Measurements from ENCODE around the gene CLECL1.
"Not testable (repeated sequence)": the region's sequence is repeated elsewhere in the genome, so short reads cannot be mapped to it uniquely, and the experiment has no call there.

The CLECL1 gene

DNA sequence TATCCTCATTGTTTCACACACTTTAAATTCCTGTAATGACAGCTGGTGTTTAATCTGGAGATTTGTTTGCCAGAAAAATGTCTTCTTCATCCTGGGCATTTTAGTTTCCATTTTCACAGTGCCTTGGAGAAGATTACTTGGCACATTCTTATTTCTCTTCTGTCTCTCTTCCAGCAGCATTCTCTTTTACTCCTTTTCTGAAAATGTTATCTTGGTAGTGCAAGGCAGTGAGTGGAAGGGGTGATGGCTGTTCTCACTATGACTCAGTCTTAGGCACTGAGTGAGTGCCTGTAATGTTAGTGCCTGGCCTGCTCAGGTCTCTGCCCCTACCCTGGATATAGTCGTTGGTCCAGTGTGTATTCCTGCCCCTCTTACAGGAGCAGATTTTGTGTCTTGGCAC lies 13.1 kb downstream of the CLECL1 start:
- H3K4me1 ChIP-seq (ENCODE audit: insufficient read depth, low read length), result 0 out of 2 replicates have a peak, but pooled peaks cover 7% of the 10 kb centered on the region
- H3K9me3 ChIP-seq (ENCODE audit: control insufficient read depth, insufficient read depth, low read length), result no peaks in the 10 kb centered on the region
- no peaks in the 10 kb centered on the region for H3K36me3 ChIP-seq (ENCODE audit: insufficient read depth, low read length)
- H3K9ac ChIP-seq (ENCODE audit: low read depth, low read length), result no peak overlapping the region

DNA sequence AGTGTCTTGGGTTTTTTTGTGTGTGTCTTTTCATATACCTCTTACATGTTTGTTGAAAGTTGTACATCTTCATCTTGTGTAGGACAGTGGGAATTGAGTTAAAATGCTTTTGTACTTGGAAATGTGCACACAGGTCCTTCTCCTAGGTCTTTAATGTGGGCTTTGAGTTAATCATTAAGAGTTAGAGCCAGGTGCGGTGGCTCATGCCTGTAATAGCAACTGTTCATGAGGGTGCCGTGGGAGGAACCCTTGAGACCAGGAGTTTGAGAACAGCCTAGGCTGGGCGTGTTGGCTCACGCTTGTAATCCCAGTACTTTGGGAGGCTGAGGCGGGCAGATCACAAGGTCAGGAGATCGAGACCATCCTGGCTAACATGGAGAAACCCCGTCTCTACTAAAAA lies 13.9 kb downstream of the CLECL1 start:
- Histone ChIP-seq H3K9ac (ENCODE audit: low read depth, low read length) (no peak overlapping the region), H3K9me3 (ENCODE audit: control insufficient read depth, insufficient read depth, low read length) (no peaks in the 10 kb centered on the region), H3K4me1 (ENCODE audit: insufficient read depth, low read length) (0 out of 2 replicates have a peak, but pooled peaks cover 7% of the 10 kb centered on the region), H3K36me3 (ENCODE audit: insufficient read depth, low read length) (no peaks in the 10 kb centered on the region)

GRCh38 chr12:9717070-9717925 lies 15.6 kb downstream of the CLECL1 start:
- no peaks in the 10 kb centered on the region for H3K36me3 ChIP-seq (ENCODE audit: insufficient read depth, low read length)
- no peak overlapping the region for H3K9ac ChIP-seq (ENCODE audit: low read depth, low read length)
- H3K4me1 ChIP-seq (ENCODE audit: insufficient read depth, low read length), result 0 out of 2 replicates have a peak, but pooled peaks cover 7% of the 10 kb centered on the region

GRCh38 chr12:9713032-9713558 lies 19.8 kb downstream of the CLECL1 start:
- H3K9me3 ChIP-seq (ENCODE audit: control insufficient read depth, insufficient read depth, low read length); H3K36me3 ChIP-seq (ENCODE audit: insufficient read depth, low read length); H3K4me1 ChIP-seq (ENCODE audit: insufficient read depth, low read length); H3K9ac ChIP-seq (ENCODE audit: low read depth, low read length): not testable (repeated sequence)

More at GRCh38 chr12:9717070-9717925, 15.6 kb downstream of the CLECL1 start:
- H3K9me3 ChIP-seq (ENCODE audit: control insufficient read depth, insufficient read depth, low read length), result no peaks in the 10 kb centered on the region

- Histone ChIP-seq H3K36me3 (ENCODE audit: insufficient read depth, low read length) (no peaks in the 10 kb centered on the region), H3K9ac (ENCODE audit: low read depth, low read length) (no peak overlapping the region), H3K9me3 (ENCODE audit: control insufficient read depth, insufficient read depth, low read length) (no peaks in the 10 kb centered on the region), H3K4me1 (ENCODE audit: insufficient read depth, low read length) (peaks cover 6% of the 10 kb centered on the region; the same call in 1 of the 2 replicates)
Observed at GRCh38 chr12:9711664-9712063, 21.2 kb downstream of the CLECL1 start.

GRCh38 chr12:9710584-9711375 lies 22.1 kb downstream of the CLECL1 start:
- Histone ChIP-seq H3K9ac (ENCODE audit: low read depth, low read length) (no peak overlapping the region), H3K4me1 (ENCODE audit: insufficient read depth, low read length) (peaks cover 6% of the 10 kb centered on the region; the same call in 1 of the 2 replicates), H3K9me3 (ENCODE audit: control insufficient read depth, insufficient read depth, low read length) (no peaks in the 10 kb centered on the region), H3K36me3 (ENCODE audit: insufficient read depth, low read length) (no peaks in the 10 kb centered on the region)

- Histone ChIP-seq H3K4me1 (ENCODE audit: insufficient read depth, low read length) (peaks cover 6% of the 10 kb centered on the region; the same call in 1 of the 2 replicates), H3K9me3 (ENCODE audit: control insufficient read depth, insufficient read depth, low read length) (no peaks in the 10 kb centered on the region; the same call in 1 of the 2 replicates), H3K36me3 (ENCODE audit: insufficient read depth, low read length) (no peaks in the 10 kb centered on the region), H3K9ac (ENCODE audit: low read depth, low read length) (no peak overlapping the region)
Observed at GRCh38 chr12:9708853-9709252, 24.0 kb downstream of the CLECL1 start.

GRCh38 chr12:9707864-9708808 lies 24.8 kb downstream of the CLECL1 start:
- H3K36me3 ChIP-seq (ENCODE audit: insufficient read depth, low read length), result no peaks in the 10 kb centered on the region
- no peaks in the 10 kb centered on the region; the same call in 1 of the 2 replicates for H3K9me3 ChIP-seq (ENCODE audit: control insufficient read depth, insufficient read depth, low read length)
- H3K9ac ChIP-seq (ENCODE audit: low read depth, low read length), result no peak overlapping the region
- peaks cover 6% of the 10 kb centered on the region; the same call in 1 of the 2 replicates for H3K4me1 ChIP-seq (ENCODE audit: insufficient read depth, low read length)

DNA sequence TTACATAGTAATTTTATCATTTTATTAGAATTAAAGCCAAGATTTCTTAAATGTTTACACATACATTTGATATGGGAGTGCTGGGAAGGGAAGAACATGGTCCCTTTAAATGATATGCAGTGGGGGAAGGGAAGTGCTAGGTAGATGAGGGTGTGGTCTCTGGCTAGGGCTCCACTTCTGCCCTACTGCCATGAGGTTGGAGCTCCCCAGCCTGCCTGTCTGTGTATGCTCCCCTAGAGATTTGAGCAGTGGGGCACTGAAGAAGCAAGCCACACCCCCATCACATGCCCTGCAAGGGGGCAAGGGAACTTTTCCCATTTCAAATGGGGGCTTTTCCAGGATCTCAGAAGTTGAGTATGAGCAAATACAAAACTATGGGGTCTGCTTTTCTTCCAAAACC lies 25.5 kb downstream of the CLECL1 start:
- Histone ChIP-seq H3K4me1 (ENCODE audit: insufficient read depth, low read length) (peaks cover 6% of the 10 kb centered on the region; the same call in 1 of the 2 replicates), H3K9ac (ENCODE audit: low read depth, low read length) (no peak overlapping the region), H3K36me3 (ENCODE audit: insufficient read depth, low read length) (no peaks in the 10 kb centered on the region), H3K9me3 (ENCODE audit: control insufficient read depth, insufficient read depth, low read length) (no peaks in the 10 kb centered on the region; the same call in 1 of the 2 replicates)

- peaks cover 4% of the 10 kb centered on the region; the same call in 1 of the 2 replicates for H3K4me1 ChIP-seq (ENCODE audit: insufficient read depth, low read length)
Observed at GRCh38 chr12:9706086-9706685, 26.7 kb downstream of the CLECL1 start.

DNA sequence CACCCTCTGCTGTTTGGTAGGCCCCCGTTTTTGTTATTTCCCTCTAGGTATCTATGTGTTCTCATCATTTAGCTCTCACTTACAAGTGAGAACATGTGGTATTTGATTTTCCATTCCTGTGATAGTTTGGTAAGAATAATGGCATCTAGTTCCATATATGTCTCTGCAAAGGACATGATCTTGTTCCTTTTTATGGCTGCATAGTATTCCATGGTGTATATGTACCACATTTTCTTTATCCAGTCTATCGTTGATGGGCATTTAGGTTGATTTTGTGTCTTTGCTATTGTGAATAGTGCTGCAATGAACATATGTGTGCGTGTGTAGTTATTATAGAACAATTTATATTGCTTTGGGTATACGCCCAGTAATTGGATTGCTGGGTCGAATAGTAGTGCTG lies 28.3 kb downstream of the CLECL1 start:
- H3K36me3 ChIP-seq (ENCODE audit: insufficient read depth, low read length); H3K9me3 ChIP-seq (ENCODE audit: control insufficient read depth, insufficient read depth, low read length); H3K4me1 ChIP-seq (ENCODE audit: insufficient read depth, low read length); H3K9ac ChIP-seq (ENCODE audit: low read depth, low read length): not testable (repeated sequence)

More at GRCh38 chr12:9706086-9706685, 26.7 kb downstream of the CLECL1 start:
- Histone ChIP-seq H3K9me3 (ENCODE audit: control insufficient read depth, insufficient read depth, low read length) (no peaks in the 10 kb centered on the region; the same call in 1 of the 2 replicates), H3K9ac (ENCODE audit: low read depth, low read length) (no peak overlapping the region), H3K36me3 (ENCODE audit: insufficient read depth, low read length) (no peaks in the 10 kb centered on the region)

- no peak overlapping the region for H3K9ac ChIP-seq (ENCODE audit: low read depth, low read length)
- H3K9me3 ChIP-seq (ENCODE audit: control insufficient read depth, insufficient read depth, low read length), result peaks cover 8% of the 10 kb centered on the region
- no peaks in the 10 kb centered on the region for H3K4me1 ChIP-seq (ENCODE audit: insufficient read depth, low read length)
- no peaks in the 10 kb centered on the region for H3K36me3 ChIP-seq (ENCODE audit: insufficient read depth, low read length)
Observed at GRCh38 chr12:9702255-9702654, 30.6 kb downstream of the CLECL1 start.

All from ES-I3 (cell line).